Measurements from ENCODE around the gene OR2V1.
"Not testable (repeated sequence)": the region's sequence is repeated elsewhere in the genome, so short reads cannot be mapped to it uniquely, and the experiment has no call there.

Gene OR2V1

GRCh38 chr5:181119105-181119504 lies 11.9 kb downstream of the OR2V1 start:
- no peak for TF ChIP-seq CTCF (IDR thresholded peaks at IDR 0.05; ENCODE audit: low read depth, low read length, missing control alignments)
- no peak for DNase-seq (ENCODE audit: extremely low read depth, low read depth)
- no peak overlapping the region for H3K4me3 ChIP-seq (replicated peaks; ENCODE audit: low read depth, low read length)

- no peak overlapping the region for H3K4me3 ChIP-seq (replicated peaks; ENCODE audit: low read depth, low read length)
- TF ChIP-seq CTCF (IDR thresholded peaks at IDR 0.05; ENCODE audit: low read depth, low read length, missing control alignments): no peak
- DNase-seq (ENCODE audit: extremely low read depth, low read depth): no peak
Measured at GRCh38 chr5:181118369-181118768, 12.6 kb downstream of the OR2V1 start.

- TF ChIP-seq CTCF (IDR thresholded peaks at IDR 0.05; ENCODE audit: low read depth, low read length, missing control alignments): no peak
- no peak for DNase-seq (ENCODE audit: extremely low read depth, low read depth)
- peak overlapping the region; percentile 31 for H3K4me3 ChIP-seq (replicated peaks; ENCODE audit: low read depth, low read length)
Measured at GRCh38 chr5:181114844-181115778, 15.9 kb downstream of the OR2V1 start.

GRCh38 chr5:181114284-181114843 lies 16.6 kb downstream of the OR2V1 start:
- no peak for TF ChIP-seq CTCF (IDR thresholded peaks at IDR 0.05; ENCODE audit: low read depth, low read length, missing control alignments)
- peak overlapping the region; percentile 31 for H3K4me3 ChIP-seq (replicated peaks; ENCODE audit: low read depth, low read length)
- no peak for DNase-seq (ENCODE audit: extremely low read depth, low read depth)

- not testable (repeated sequence) for H3K4me3 ChIP-seq (replicated peaks; ENCODE audit: low read depth, low read length); DNase-seq (ENCODE audit: extremely low read depth, low read depth)
Measured at GRCh38 chr5:181113572-181113971, 17.4 kb downstream of the OR2V1 start.

- H3K4me3 ChIP-seq (replicated peaks; ENCODE audit: low read depth, low read length): no peak overlapping the region
- TF ChIP-seq CTCF (IDR thresholded peaks at IDR 0.05; ENCODE audit: low read depth, low read length, missing control alignments): no peak
- DNase-seq (ENCODE audit: extremely low read depth, low read depth): no peak
Measured at GRCh38 chr5:181112476-181112875, 18.5 kb downstream of the OR2V1 start.

- no peak for TF ChIP-seq CTCF (IDR thresholded peaks at IDR 0.05; ENCODE audit: low read depth, low read length, missing control alignments)
- no peak for DNase-seq (ENCODE audit: extremely low read depth, low read depth)
- no peak overlapping the region for H3K4me3 ChIP-seq (replicated peaks; ENCODE audit: low read depth, low read length)
Measured at GRCh38 chr5:181111010-181111409, 20.0 kb downstream of the OR2V1 start.

Measured in HFF-Myc (cell line).